Gastrocnemius medialis (tissue), 4 donors: ENCODE measurements around the gene WDR45.

Source experiments
- CTCF ChIP-seq, 5 experiments: fragments of 450-650 bp in 3 of 5; fragments of 200-600 bp in 2 of 5; sonication (generic) in 2 of 5; IDR thresholded peaks in 4 of 5; conservative IDR thresholded peaks in 1 of 5; 1 replicate in 4 of 5; 2 replicates in 1 of 5; pipeline ENCODE4 v1.5.1; 2016 to 2019; ENCODE audit warnings: antibody characterized with exemption in 5 of 5, mild to moderate bottlenecking in 3 of 5, moderate library complexity in 3 of 5
- POLR2A ChIP-seq, 2 donors: fragments of 450-650 bp; IDR thresholded peaks; one replicate each; pipeline ENCODE4 v1.6.1; 2017; ENCODE audit warnings: antibody characterized with exemption in 2 of 2, mild to moderate bottlenecking in 2 of 2, moderate library complexity in 2 of 2

- TF ChIP-seq CTCF (IDR thresholded peaks at IDR 0.05 in 4 of 5, conservative IDR thresholded peaks at IDR 0.05 in 1 of 5) (no peak), POLR2A (IDR thresholded peaks at IDR 0.05) (no peak)
Observed at GRCh38 chrX:49089553-49089952, 9.9 kb upstream of the WDR45 start.
